B cell (primary cell): ENCODE data around the gene TSSC4. TPM values are rescaled to one million over a fixed set of nuclear protein-coding genes. Genes with fewer than 3 reads are reported as not detected.

Source experiments
- ATAC-seq: fragments of 200-7000 bp; cut with Tn5 transposase; one replicate; pipeline ENCODE4 v1.10.0; 2021; ENCODE audit warnings: low read depth, mild to moderate bottlenecking, moderate number of reproducible peaks, moderate library complexity
- CTCF ChIA-PET: fragments of 350-600 bp; sonication (Branson Sonifier 250); formaldehyde crosslinking; loops from one replicate; lab custom pipeline; 2021; ENCODE audit warnings: antibody characterized with exemption, inconsistent platforms; lab: Charles Lee
- POLR2A ChIA-PET: fragments of 350-600 bp; sonication (Branson Sonifier 250); formaldehyde crosslinking; loops from one replicate; lab custom pipeline; 2021; ENCODE audit warnings: antibody characterized with exemption; lab: Charles Lee
- DNase-seq: peaks from one replicate; pipeline ENCODE4 v3.0.0; 2013
- H2AFZ ChIP-seq: 2 replicates; pipeline ENCODE4 v1.6.1; 2012; ENCODE audit warnings: mild to moderate bottlenecking, low read depth, low read length; ENCODE audit not compliant: insufficient read depth, poor library complexity, severe bottlenecking
- H3K27ac ChIP-seq, 2 donors: 1 replicate in 1 of 2; 2 replicates in 1 of 2; pipeline ENCODE4 v1.5.1; 2012 to 2013; ENCODE audit warnings: low read length in 2 of 2, mild to moderate bottlenecking in 2 of 2, moderate library complexity in 1 of 2
- H3K27me3 ChIP-seq, 4 experiments: fragments of 200-600 bp in 1 of 4; sonication (generic) in 1 of 4; replicated peaks in 1 of 4; 1 replicate in 2 of 4; 2 replicates in 2 of 4; pipeline versions ENCODE4 v1.6.1 to v1.7.0; 2013 to 2016; ENCODE audit warnings: low read length in 3 of 4, mild to moderate bottlenecking in 2 of 4, mixed read lengths in 1 of 4, moderate library complexity in 1 of 4; ENCODE audit not compliant: insufficient read depth in 4 of 4, control insufficient read depth in 3 of 4; ENCODE audit errors: control extremely low read depth in 1 of 4
- H3K36me3 ChIP-seq, 2 experiments: replicated peaks in 1 of 2; 1 replicate in 1 of 2; 2 replicates in 1 of 2; pipeline versions ENCODE4 v1.6.1 to v1.7.1; 2013; ENCODE audit warnings: low read length in 1 of 2; ENCODE audit not compliant: insufficient read depth in 2 of 2, control insufficient read depth in 1 of 2; ENCODE audit errors: control extremely low read depth in 1 of 2, extremely low read depth in 1 of 2
- H3K4me1 ChIP-seq, 2 donors: fragments of 200-600 bp in 1 of 2; sonication (generic) in 1 of 2; 1 replicate in 1 of 2; 2 replicates in 1 of 2; pipeline versions ENCODE4 v1.5.1 to v1.6.1; 2013 to 2017; ENCODE audit warnings: low read length in 2 of 2; ENCODE audit not compliant: control insufficient read depth in 2 of 2, insufficient read depth in 2 of 2
- H3K4me2 ChIP-seq: replicated peaks from 2 replicates; pipeline ENCODE3; 2012; ENCODE audit warnings: mild to moderate bottlenecking, low read depth, low read length; ENCODE audit not compliant: poor library complexity, severe bottlenecking
- H3K4me3 ChIP-seq, 5 experiments: fragments of 200-600 bp in 1 of 5; sonication (generic) in 1 of 5; 1 replicate in 3 of 5; 2 replicates in 2 of 5; pipeline versions ENCODE4 v1.5.1 to v1.7.0; 2011 to 2016; ENCODE audit warnings: low read length in 4 of 5, mild to moderate bottlenecking in 4 of 5, low read depth in 2 of 5, control low read depth in 1 of 5, moderate library complexity in 1 of 5; ENCODE audit not compliant: insufficient read depth in 1 of 5; ENCODE audit errors: control extremely low read depth in 1 of 5, extremely low read depth in 1 of 5
- H3K79me2 ChIP-seq: fragments of 200-600 bp; sonication (generic); one replicate; pipeline ENCODE4 v1.6.0; 2016; ENCODE audit warnings: low read length; ENCODE audit not compliant: control insufficient read depth, insufficient read depth
- H3K9ac ChIP-seq: fragments of 200-600 bp; sonication (generic); 2 replicates; pipeline ENCODE4 v1.6.1; 2017; ENCODE audit warnings: mild to moderate bottlenecking, low read length, moderate library complexity
- H3K9me3 ChIP-seq, 3 donors: one replicate each; pipeline versions ENCODE4 v1.6.1 to v1.7.1; 2013; ENCODE audit warnings: low read length in 2 of 3; ENCODE audit not compliant: control insufficient read depth in 2 of 3, insufficient read depth in 1 of 3; ENCODE audit errors: control extremely low read depth in 1 of 3
- H4K20me1 ChIP-seq: 2 replicates; pipeline ENCODE4 v1.6.0; 2012; ENCODE audit warnings: mild to moderate bottlenecking, low read length; ENCODE audit not compliant: insufficient read depth, control insufficient read depth, poor library complexity, severe bottlenecking
- H3K27ac Mint-ChIP-seq: one replicate; pipeline ENCODE4 v1.8.0; 2021; ENCODE audit warnings: mixed read lengths
- H3K27me3 Mint-ChIP-seq: one replicate; pipeline ENCODE4 v1.8.0; 2021; ENCODE audit warnings: mixed read lengths
- H3K4me1 Mint-ChIP-seq: one replicate; pipeline ENCODE4 v1.8.0; 2021; ENCODE audit warnings: mixed read lengths
- H3K4me3 Mint-ChIP-seq: one replicate; pipeline ENCODE4 v1.8.0; 2021; ENCODE audit warnings: mixed read lengths
- H3K9me3 Mint-ChIP-seq: one replicate; pipeline ENCODE4 v1.8.0; 2022; ENCODE audit warnings: mixed read lengths; ENCODE audit not compliant: insufficient read depth
- CTCF ChIP-seq: fragments of 200-600 bp; IDR thresholded peaks from one replicate; pipeline ENCODE4 v1.8.0; 2022; ENCODE audit warnings: antibody characterized with exemption, mild to moderate bottlenecking
- EZH2 ChIP-seq: IDR thresholded peaks from 2 replicates; pipeline ENCODE4 v1.6.1; 2012; ENCODE audit warnings: borderline replicate concordance, low read depth, mild to moderate bottlenecking, moderate library complexity, low read length; ENCODE audit not compliant: insufficient read depth, poor library complexity, severe bottlenecking
- WGBS: methylation state at CpG from one replicate; pipeline ENCODE4 v1.1.5; 2013; ENCODE audit warnings: missing lambda C conversion rate; ENCODE audit not compliant: insufficient coverage; 5-methylcytosine and 5-hydroxymethylcytosine counted together
- intact Hi-C: fragments of 100-400 bp; cut with micrococcal nuclease; formaldehyde crosslinking; loops from one replicate; pipeline ENCODE4 v1.10.0; 2022
- polyA plus RNA-seq: library from polyadenylated mRNA; depleted of rRNA; stranded (reverse); fragments of >200 nt; gene quantifications from 2 replicates; pipeline ENCODE4 v1.2.3, GENCODE V29; 2012
- total RNA-seq, 2 donors: library from RNA; stranded (reverse); fragments of 120-200 nt in 1 of 2; gene quantifications; 1 replicate in 1 of 2; 2 replicates in 1 of 2; pipeline versions ENCODE4 v1.2.3 to v1.2.4, GENCODE V29; 2013 to 2022

Gene TSSC4
- total and polyA plus RNA-seq, 2 donors (not counting 1 experiment from before 2014, with no cell fraction given), result 49.4 to 57.5 TPM

GRCh38 chr11:2366733-2367132 lies 33.8 kb upstream of the TSSC4 start:
- no peak for ATAC-seq
- Histone ChIP-seq H3K4me3 (no peak overlapping the region), H3K4me1 (no peaks in the 10 kb centered on the region), H3K4me2 (no peak overlapping the region), H3K27me3 (no peaks in the 10 kb centered on the region), H3K9me3 (no peaks in the 10 kb centered on the region), H3K79me2 (no peaks in the 10 kb centered on the region), H3K27ac (no peak overlapping the region), H3K36me3 (no peaks in the 10 kb centered on the region), H4K20me1 (no peaks in the 10 kb centered on the region), H2AFZ (no peak overlapping the region), H3K9ac (no peak overlapping the region)
- intact Hi-C loops, result no loop called here
- Mint-ChIP-seq H3K27ac (no peak overlapping the region), H3K9me3 (no peaks in the 10 kb centered on the region), H3K4me1 (peaks cover 2% of the 10 kb centered on the region), H3K4me3 (no peak overlapping the region), H3K27me3 (no peaks in the 10 kb centered on the region)
- ChIA-PET POLR2A (no interaction called here), CTCF (interaction anchor here (1.2 to 1.5 kb wide), 2 partner anchors 61 to 62 kb away, joined by 3 to 4 read pairs; no protein-coding TSS in a partner anchor)
- 93% methylated on average over 7 of the region's 7 CpGs for WGBS
- TF ChIP-seq EZH2 (no peak), CTCF (no peak)
- DNase-seq, result no peak

- Histone ChIP-seq H3K9ac (no peak overlapping the region), H3K27ac (no peak overlapping the region), H3K36me3 (no peaks in the 10 kb centered on the region), H3K4me3 (no peak overlapping the region), H2AFZ (no peak overlapping the region), H4K20me1 (no peaks in the 10 kb centered on the region), H3K4me1 (no peaks in the 10 kb centered on the region), H3K4me2 (no peak overlapping the region), H3K27me3 (no peaks in the 10 kb centered on the region), H3K79me2 (no peaks in the 10 kb centered on the region), H3K9me3 (no peaks in the 10 kb centered on the region)
- no peak for ATAC-seq
- no peaks in the 10 kb centered on the region for H3K9me3 Mint-ChIP-seq
- intact Hi-C loops, result no loop called here
- H3K27me3 Mint-ChIP-seq, result no peaks in the 10 kb centered on the region
- ChIA-PET CTCF (interaction anchor here (0.6 to 1.5 kb wide), 3 partner anchors 62 to 535 kb away, joined by 3 to 4 read pairs (median 3); no protein-coding TSS in a partner anchor), POLR2A (interaction anchor here (0.7 kb wide), 1 partner anchor 97 kb away, joined by 4 read pairs; no protein-coding TSS in a partner anchor)
- H3K27ac Mint-ChIP-seq, result no peak overlapping the region
- H3K4me3 Mint-ChIP-seq, result no peak overlapping the region
- WGBS, result 69% methylated on average over 17 of the region's 17 CpGs
- H3K4me1 Mint-ChIP-seq, result peaks cover 2% of the 10 kb centered on the region
- TF ChIP-seq CTCF (no peak), EZH2 (no peak)
- no peak for DNase-seq
Observed at GRCh38 chr11:2367266-2368160, 33.0 kb upstream of the TSSC4 start.
